ENCODE data around the gene SLC9A4.

Gene SLC9A4, protein sequence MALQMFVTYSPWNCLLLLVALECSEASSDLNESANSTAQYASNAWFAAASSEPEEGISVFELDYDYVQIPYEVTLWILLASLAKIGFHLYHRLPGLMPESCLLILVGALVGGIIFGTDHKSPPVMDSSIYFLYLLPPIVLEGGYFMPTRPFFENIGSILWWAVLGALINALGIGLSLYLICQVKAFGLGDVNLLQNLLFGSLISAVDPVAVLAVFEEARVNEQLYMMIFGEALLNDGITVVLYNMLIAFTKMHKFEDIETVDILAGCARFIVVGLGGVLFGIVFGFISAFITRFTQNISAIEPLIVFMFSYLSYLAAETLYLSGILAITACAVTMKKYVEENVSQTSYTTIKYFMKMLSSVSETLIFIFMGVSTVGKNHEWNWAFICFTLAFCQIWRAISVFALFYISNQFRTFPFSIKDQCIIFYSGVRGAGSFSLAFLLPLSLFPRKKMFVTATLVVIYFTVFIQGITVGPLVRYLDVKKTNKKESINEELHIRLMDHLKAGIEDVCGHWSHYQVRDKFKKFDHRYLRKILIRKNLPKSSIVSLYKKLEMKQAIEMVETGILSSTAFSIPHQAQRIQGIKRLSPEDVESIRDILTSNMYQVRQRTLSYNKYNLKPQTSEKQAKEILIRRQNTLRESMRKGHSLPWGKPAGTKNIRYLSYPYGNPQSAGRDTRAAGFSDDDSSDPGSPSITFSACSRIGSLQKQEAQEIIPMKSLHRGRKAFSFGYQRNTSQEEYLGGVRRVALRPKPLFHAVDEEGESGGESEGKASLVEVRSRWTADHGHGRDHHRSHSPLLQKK

DNA sequence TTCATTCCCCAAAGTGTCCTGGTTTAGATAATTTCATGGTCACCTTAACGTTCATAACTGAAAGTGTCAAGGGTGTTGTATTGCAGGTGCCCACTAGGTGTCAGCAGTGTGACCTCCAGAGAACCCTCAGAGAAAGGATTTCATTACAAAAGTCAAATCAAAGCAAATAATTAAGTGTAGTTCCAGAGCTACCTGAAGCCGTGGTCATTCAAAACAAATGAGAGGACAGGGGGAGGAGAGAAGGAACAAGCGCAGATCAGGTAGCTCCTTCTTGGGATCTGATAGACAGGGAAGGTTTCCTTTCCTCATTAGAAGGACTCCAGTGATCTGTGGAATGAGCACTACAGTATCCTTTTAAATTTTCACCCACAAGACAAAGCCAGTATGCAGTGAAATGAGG is at the start of gene SLC9A4:
SLC9A4 (plus strand) TSS at position 207 of the 400 bp plus-strand sequence. CDS start 534 bp downstream, outside the sequence.
- POLR2A ChIA-PET: no interaction called here
- CTCF ChIA-PET: interaction anchor here (0.7 to 2.6 kb wide), 11 partner anchors 10 to 1471 kb away, joined by 3 to 15 read pairs (median 4); partner anchors contain the start of gene RPL31
- DNase-seq (ENCODE audit: extremely low spot score): peak; percentile 44
- TF ChIP-seq SP1 (IDR thresholded peaks at IDR 0.05): no peak
- TF ChIP-seq BHLHE40 (IDR thresholded peaks at IDR 0.05; ENCODE audit: borderline replicate concordance): no peak
- TF ChIP-seq FOXK2 (IDR thresholded peaks at IDR 0.05): no peak
- no peak for TF ChIP-seq SUZ12 (IDR thresholded peaks at IDR 0.05)
- TF ChIP-seq LEF1 (IDR thresholded peaks at IDR 0.05; ENCODE audit: borderline replicate concordance): no peak
- TF ChIP-seq L3MBTL2 (conservative IDR thresholded peaks at IDR 0.05): no peak
- no peak for TF ChIP-seq TARDBP (IDR thresholded peaks at IDR 0.05)
- no peak for TF ChIP-seq ELF4 (IDR thresholded peaks at IDR 0.05)
- TF ChIP-seq ZNF384 (IDR thresholded peaks at IDR 0.05): no peak
- TF ChIP-seq CTBP1 (IDR thresholded peaks at IDR 0.05; ENCODE audit: borderline replicate concordance): no peak
- no peak for TF ChIP-seq FOXA1 (IDR thresholded peaks at IDR 0.05)
- no peak for TF ChIP-seq ARNT (IDR thresholded peaks at IDR 0.05)
- no peak for TF ChIP-seq FOXM1 (IDR thresholded peaks at IDR 0.05; ENCODE audit: borderline replicate concordance)
- no peak for TF ChIP-seq HDGF (IDR thresholded peaks at IDR 0.05; ENCODE audit: borderline replicate concordance)
- TF ChIP-seq NFRKB (IDR thresholded peaks at IDR 0.05): no peak
- TF ChIP-seq, protein P1, sequence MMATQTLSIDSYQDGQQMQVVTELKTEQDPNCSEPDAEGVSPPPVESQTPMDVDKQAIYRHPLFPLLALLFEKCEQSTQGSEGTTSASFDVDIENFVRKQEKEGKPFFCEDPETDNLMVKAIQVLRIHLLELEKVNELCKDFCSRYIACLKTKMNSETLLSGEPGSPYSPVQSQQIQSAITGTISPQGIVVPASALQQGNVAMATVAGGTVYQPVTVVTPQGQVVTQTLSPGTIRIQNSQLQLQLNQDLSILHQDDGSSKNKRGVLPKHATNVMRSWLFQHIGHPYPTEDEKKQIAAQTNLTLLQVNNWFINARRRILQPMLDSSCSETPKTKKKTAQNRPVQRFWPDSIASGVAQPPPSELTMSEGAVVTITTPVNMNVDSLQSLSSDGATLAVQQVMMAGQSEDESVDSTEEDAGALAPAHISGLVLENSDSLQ (IDR thresholded peaks at IDR 0.05): no peak

DNA sequence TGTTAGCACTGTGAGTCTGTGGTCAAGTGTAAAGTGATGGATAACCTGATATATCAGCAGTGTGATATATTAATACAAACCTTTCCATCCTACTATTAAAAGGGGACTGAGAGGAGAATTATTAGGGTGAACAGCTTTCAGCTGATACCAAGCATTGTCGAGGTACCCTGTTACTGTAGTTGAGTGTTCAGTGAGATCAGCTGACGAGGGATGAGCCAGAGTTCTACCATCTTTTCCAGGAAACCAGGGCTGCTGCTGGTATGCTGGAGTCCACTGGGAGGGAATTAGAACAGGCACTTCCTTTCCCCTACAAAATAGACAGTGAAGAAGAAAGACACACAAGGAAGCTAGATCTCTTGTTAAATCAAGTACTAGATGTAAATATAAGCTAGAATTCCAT is 49.7 kb upstream of the SLC9A4 start:
- ChIA-PET POLR2A (no interaction called here), CTCF (interaction anchor here (0.6 kb wide), 1 partner anchor 592 kb away, joined by 3 read pairs; no protein-coding TSS in a partner anchor)
- no peak for DNase-seq (ENCODE audit: extremely low spot score)
- TF ChIP-seq SP1 (IDR thresholded peaks at IDR 0.05): no peak
- no peak for TF ChIP-seq L3MBTL2 (conservative IDR thresholded peaks at IDR 0.05)
- TF ChIP-seq SUZ12 (IDR thresholded peaks at IDR 0.05): no peak
- no peak for TF ChIP-seq LEF1 (IDR thresholded peaks at IDR 0.05; ENCODE audit: borderline replicate concordance)
- no peak for TF ChIP-seq ZNF384 (IDR thresholded peaks at IDR 0.05)
- TF ChIP-seq CTBP1 (IDR thresholded peaks at IDR 0.05; ENCODE audit: borderline replicate concordance): no peak

DNA sequence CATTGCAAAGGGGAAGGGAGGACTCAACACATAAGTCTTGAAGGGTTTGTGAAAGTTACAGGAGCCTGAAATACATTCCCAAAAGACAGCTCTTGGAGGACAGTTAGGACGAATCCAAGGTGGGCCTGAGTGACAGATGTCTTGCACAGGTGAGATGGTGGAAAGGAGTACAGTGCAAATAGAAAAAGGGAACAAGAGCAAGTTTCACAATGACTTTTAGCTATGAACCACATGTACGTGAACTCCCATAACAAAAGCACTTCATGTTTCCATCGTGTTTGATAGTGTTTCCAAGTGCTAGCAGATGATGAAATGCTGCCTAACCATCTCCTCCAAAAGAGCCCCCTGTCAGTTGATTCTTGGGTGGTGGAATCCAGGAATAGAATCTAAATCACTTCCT is 48.3 kb upstream of the SLC9A4 start:
- CTCF ChIA-PET: no interaction called here
- TF ChIP-seq ZNF384 (IDR thresholded peaks at IDR 0.05) (no peak), LEF1 (IDR thresholded peaks at IDR 0.05; ENCODE audit: borderline replicate concordance) (no peak), FOXM1 (IDR thresholded peaks at IDR 0.05; ENCODE audit: borderline replicate concordance) (no peak), SP1 (IDR thresholded peaks at IDR 0.05) (no peak), NFRKB (IDR thresholded peaks at IDR 0.05) (no peak), TARDBP (IDR thresholded peaks at IDR 0.05) (no peak), HDGF (IDR thresholded peaks at IDR 0.05; ENCODE audit: borderline replicate concordance) (no peak), CTBP1 (IDR thresholded peaks at IDR 0.05; ENCODE audit: borderline replicate concordance) (no peak)
- TF ChIP-seq, protein P1 (IDR thresholded peaks at IDR 0.05): no peak
- POLR2A ChIA-PET: no interaction called here
- no peak for DNase-seq (ENCODE audit: extremely low spot score)

DNA sequence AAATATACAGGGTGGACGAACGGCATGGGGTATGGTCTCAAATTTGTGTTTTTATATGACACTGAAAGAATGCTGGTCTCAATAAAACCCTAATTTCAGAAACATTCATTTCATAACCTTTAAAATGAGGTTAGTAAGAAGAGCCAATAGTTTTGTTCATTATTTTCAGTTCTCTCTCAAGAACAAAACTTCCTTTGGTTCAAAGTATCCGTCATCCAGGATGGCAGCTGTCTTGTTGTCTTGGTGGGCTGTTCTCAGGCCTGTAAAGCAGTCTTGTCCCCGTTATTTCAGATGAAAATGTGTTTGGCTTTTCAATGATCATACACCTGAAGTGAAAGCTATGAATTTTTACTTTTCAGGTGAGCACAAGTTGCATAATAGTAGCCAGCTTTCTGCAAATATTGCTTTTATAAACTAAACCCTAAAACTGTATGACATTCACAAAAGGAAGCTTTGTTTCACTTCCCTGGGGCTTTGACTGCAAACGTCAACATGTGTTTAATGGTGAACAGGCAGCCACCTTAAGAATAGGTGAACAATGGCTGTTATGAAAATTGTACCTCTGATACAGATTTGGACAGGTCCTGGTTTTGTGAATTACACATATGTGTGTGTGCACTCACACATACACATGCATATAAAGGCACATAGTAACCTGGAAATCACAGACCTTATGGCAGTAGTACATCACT is 47.4 kb upstream of the SLC9A4 start:
- DNase-seq (ENCODE audit: extremely low spot score): no peak
- POLR2A ChIA-PET: no interaction called here

DNA sequence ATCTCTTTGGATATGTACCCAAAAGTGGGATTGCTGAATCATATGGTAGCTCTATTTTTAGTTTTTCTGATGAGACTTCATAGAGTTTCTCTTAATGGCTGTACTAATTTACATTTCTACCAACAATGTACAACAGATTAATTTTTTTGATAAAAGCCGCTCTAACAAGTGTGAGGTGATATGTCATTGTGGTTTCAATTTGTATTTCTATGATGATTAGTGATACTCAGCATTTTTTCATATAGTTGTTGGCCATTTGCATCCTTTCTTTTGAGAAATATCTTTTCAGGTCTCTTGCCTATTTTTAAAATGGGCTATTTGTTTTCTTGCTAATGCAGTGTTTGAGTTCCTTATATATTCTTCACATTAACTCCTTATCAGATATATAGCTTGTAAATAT is 45.8 kb upstream of the SLC9A4 start:
- ChIA-PET POLR2A (no interaction called here), CTCF (no interaction called here)
- no peak for DNase-seq (ENCODE audit: extremely low spot score)
- TF ChIP-seq TARDBP (IDR thresholded peaks at IDR 0.05) (no peak), SUZ12 (IDR thresholded peaks at IDR 0.05) (no peak), SP1 (IDR thresholded peaks at IDR 0.05) (no peak), ELF4 (IDR thresholded peaks at IDR 0.05) (no peak), NFRKB (IDR thresholded peaks at IDR 0.05) (no peak), FOXK2 (IDR thresholded peaks at IDR 0.05) (no peak), ARNT (IDR thresholded peaks at IDR 0.05) (no peak), L3MBTL2 (conservative IDR thresholded peaks at IDR 0.05) (no peak), BHLHE40 (IDR thresholded peaks at IDR 0.05; ENCODE audit: borderline replicate concordance) (no peak), FOXM1 (IDR thresholded peaks at IDR 0.05; ENCODE audit: borderline replicate concordance) (no peak), ZNF384 (IDR thresholded peaks at IDR 0.05) (no peak), LEF1 (IDR thresholded peaks at IDR 0.05; ENCODE audit: borderline replicate concordance) (no peak), CTBP1 (IDR thresholded peaks at IDR 0.05; ENCODE audit: borderline replicate concordance) (no peak), FOXA1 (IDR thresholded peaks at IDR 0.05) (no peak), HDGF (IDR thresholded peaks at IDR 0.05; ENCODE audit: borderline replicate concordance) (no peak)
- TF ChIP-seq, protein P1 (IDR thresholded peaks at IDR 0.05): no peak

More for the DNA sequence above, 47.4 kb upstream of the SLC9A4 start:
- TF ChIP-seq SP1 (IDR thresholded peaks at IDR 0.05) (no peak), BHLHE40 (IDR thresholded peaks at IDR 0.05; ENCODE audit: borderline replicate concordance) (no peak), NFRKB (IDR thresholded peaks at IDR 0.05) (no peak), CTBP1 (IDR thresholded peaks at IDR 0.05; ENCODE audit: borderline replicate concordance) (no peak), LEF1 (IDR thresholded peaks at IDR 0.05; ENCODE audit: borderline replicate concordance) (no peak), SUZ12 (IDR thresholded peaks at IDR 0.05) (no peak), FOXK2 (IDR thresholded peaks at IDR 0.05) (no peak), L3MBTL2 (conservative IDR thresholded peaks at IDR 0.05) (no peak), ZNF384 (IDR thresholded peaks at IDR 0.05) (no peak), FOXM1 (IDR thresholded peaks at IDR 0.05; ENCODE audit: borderline replicate concordance) (no peak), ELF4 (IDR thresholded peaks at IDR 0.05) (no peak)
- TF ChIP-seq, protein P1 (IDR thresholded peaks at IDR 0.05): no peak
- CTCF ChIA-PET: no interaction called here

Measured in HEK293T (cell line).